HepG2 (cell line): ENCODE data around the gene QPCT. TPM values are rescaled to one million over a fixed set of nuclear protein-coding genes. Genes with fewer than 3 reads are reported as not detected.

ENCODE experiments used
- CBX5 ChIP-seq: sonication (generic); formaldehyde crosslinking; IDR thresholded peaks from 2 replicates; pipeline ENCODE4 v1.4.0; 2020; ENCODE audit warnings: missing genetic modification reagents, borderline replicate concordance
- FOSL1 ChIP-seq: sonication (generic); formaldehyde crosslinking; IDR thresholded peaks from 2 replicates; pipeline ENCODE4 v1.9.0; 2021; ENCODE audit warnings: missing genetic modification reagents, borderline replicate concordance
- FOXO1 ChIP-seq: sonication (generic); formaldehyde crosslinking; IDR thresholded peaks from 2 replicates; pipeline ENCODE4 v1.4.0; 2020; ENCODE audit warnings: missing genetic modification reagents
- FOXP1 ChIP-seq, 2 experiments: fragments of 450-650 bp in 1 of 2; IDR thresholded peaks; 2 replicates each; pipeline ENCODE4 v1.6.1; 2017 to 2018; ENCODE audit warnings: antibody characterized with exemption in 1 of 2
- HNRNPH1 ChIP-seq: fragments of 200-400 bp; formaldehyde crosslinking; optimal IDR thresholded peaks from 2 replicates; pipeline ENCODE3; 2017; ENCODE audit warnings: mild to moderate bottlenecking, low read depth, low read length
- IKZF1 ChIP-seq: fragments of 450-650 bp; IDR thresholded peaks from 2 replicates; pipeline ENCODE4 v1.7.1; 2016
- KLF16 ChIP-seq, 2 experiments: sonication (generic) in 1 of 2; formaldehyde crosslinking in 1 of 2; IDR thresholded peaks; 2 replicates each; pipeline versions ENCODE4 v1.6.1 to v1.8.0; 2016 to 2023; ENCODE audit warnings: missing genetic modification reagents in 2 of 2, missing compliant biosample characterization in 1 of 2
- MAZ ChIP-seq, 2 experiments: sonication (generic) in 1 of 2; formaldehyde crosslinking in 1 of 2; IDR thresholded peaks; 2 replicates each; pipeline versions ENCODE4 v1.5.0 to v1.6.1; 2012 to 2020; ENCODE audit warnings: low read depth in 2 of 2, mild to moderate bottlenecking in 2 of 2, borderline replicate concordance in 1 of 2, improper control_type of control experiment in 1 of 2, low read length in 1 of 2, missing genetic modification reagents in 1 of 2, moderate library complexity in 1 of 2
- MYNN ChIP-seq: sonication (generic); formaldehyde crosslinking; IDR thresholded peaks from 2 replicates; pipeline ENCODE4 v1.4.0; 2020; ENCODE audit warnings: mild to moderate bottlenecking, low read depth, missing genetic modification reagents
- NBN ChIP-seq: fragments of 450-650 bp; conservative IDR thresholded peaks from 2 replicates; pipeline ENCODE4 v1.6.1; 2017
- SIN3B ChIP-seq: fragments of 150-350 bp; IDR thresholded peaks from 2 replicates; pipeline ENCODE4 v1.6.1; 2014; ENCODE audit warnings: low read length
- SMYD3 ChIP-seq: sonication (generic); formaldehyde crosslinking; IDR thresholded peaks from 2 replicates; pipeline ENCODE4 v1.8.1; 2023; ENCODE audit warnings: mild to moderate bottlenecking, missing genetic modification reagents
- TAF15 ChIP-seq: fragments of 200-400 bp; formaldehyde crosslinking; IDR thresholded peaks from one replicate; pipeline ENCODE4 v1.6.1; 2018; ENCODE audit warnings: mild to moderate bottlenecking, low read depth, low read length; ENCODE audit not compliant: poor library complexity, severe bottlenecking
- THAP11 ChIP-seq: IDR thresholded peaks from 2 replicates; pipeline ENCODE4 v1.6.1; 2016; ENCODE audit warnings: missing biosample characterization, missing genetic modification reagents
- ZBTB34 ChIP-seq: sonication (generic); formaldehyde crosslinking; IDR thresholded peaks from 2 replicates; pipeline ENCODE4 v1.8.0; 2022; ENCODE audit warnings: mild to moderate bottlenecking, missing genetic modification reagents
- polyA plus RNA-seq, 8 experiments: library from polyadenylated mRNA; depleted of rRNA in 3 of 8; stranded (reverse) in 7 of 8; unstranded in 1 of 8; fragments of >200 nt; fragmentation: Illumina TruSeq in 4 of 8; extraction: Trizol in 4 of 8; gene quantifications; 2 replicates each; pipeline versions ENCODE4 v1.2.1 to v1.2.3, GENCODE V29; 2011 to 2016; ENCODE audit warnings: low read depth in 4 of 8, missing spikeins in 1 of 8, mixed read lengths in 1 of 8; ENCODE audit not compliant: insufficient read depth in 1 of 8
- total RNA-seq, 5 experiments: library from RNA; depleted of rRNA; stranded (reverse); fragments of >200 nt; fragmentation: Illumina TruSeq; extraction: Trizol; gene quantifications; 2 replicates each; pipeline ENCODE4 v1.2.3, GENCODE V29; 2016; ENCODE audit warnings: low read depth in 1 of 5
- TF ChIP-seq, protein P1 (sequence below): sonication (generic); formaldehyde crosslinking; IDR thresholded peaks from 2 replicates; pipeline ENCODE4 v1.9.0; 2021; ENCODE audit warnings: missing genetic modification reagents, mild to moderate bottlenecking, borderline replicate concordance
- TF ChIP-seq, protein P2 (sequence below): sonication (generic); formaldehyde crosslinking; IDR thresholded peaks from 2 replicates; pipeline ENCODE4 v1.5.0; 2020; ENCODE audit warnings: missing genetic modification reagents
- TF ChIP-seq, protein P3 (sequence below): sonication (generic); formaldehyde crosslinking; IDR thresholded peaks from 2 replicates; pipeline ENCODE4 v1.4.0; 2020; ENCODE audit warnings: mild to moderate bottlenecking, missing genetic modification reagents
- TF ChIP-seq, protein P4 (sequence below): sonication (generic); formaldehyde crosslinking; IDR thresholded peaks from 2 replicates; pipeline ENCODE4 v1.4.0; 2020; ENCODE audit warnings: missing genetic modification reagents; ENCODE audit errors: not compliant biosample characterization
- TF ChIP-seq, protein P5 (sequence below): sonication (generic); formaldehyde crosslinking; IDR thresholded peaks from 2 replicates; pipeline ENCODE4 v1.4.0; 2020; ENCODE audit warnings: missing genetic modification reagents, borderline replicate concordance

Gene QPCT
- total and polyA plus RNA-seq, 2 of the 13 experiments (the other 11 are each of a cell fraction or from before 2014, with no cell fraction given): 0.77 to 1.2 TPM

GRCh38 chr2:37343537-37344434 lies 644 bp upstream of the QPCT start (continued):
- TF ChIP-seq MAZ (IDR thresholded peaks at IDR 0.05; ENCODE audit: borderline replicate concordance, low read depth, low read length): no peak
- 0 out of 2 replicates have a peak, but pooled peaks have one; percentile 18 for TF ChIP-seq MAZ (CRISPR knock-in tag; IDR thresholded peaks at IDR 0.05; ENCODE audit: low read depth)
- no peak for TF ChIP-seq TAF15
- TF ChIP-seq FOXO1: peak; percentile 37; the same call in 1 of the 2 replicates
- no peak for TF ChIP-seq ZBTB34 (CRISPR knock-in tag)
- no peak for TF ChIP-seq CBX5 (CRISPR knock-in tag)
- no peak for TF ChIP-seq FOSL1
- TF ChIP-seq MYNN (CRISPR knock-in tag): no peak
- TF ChIP-seq, protein P1, sequence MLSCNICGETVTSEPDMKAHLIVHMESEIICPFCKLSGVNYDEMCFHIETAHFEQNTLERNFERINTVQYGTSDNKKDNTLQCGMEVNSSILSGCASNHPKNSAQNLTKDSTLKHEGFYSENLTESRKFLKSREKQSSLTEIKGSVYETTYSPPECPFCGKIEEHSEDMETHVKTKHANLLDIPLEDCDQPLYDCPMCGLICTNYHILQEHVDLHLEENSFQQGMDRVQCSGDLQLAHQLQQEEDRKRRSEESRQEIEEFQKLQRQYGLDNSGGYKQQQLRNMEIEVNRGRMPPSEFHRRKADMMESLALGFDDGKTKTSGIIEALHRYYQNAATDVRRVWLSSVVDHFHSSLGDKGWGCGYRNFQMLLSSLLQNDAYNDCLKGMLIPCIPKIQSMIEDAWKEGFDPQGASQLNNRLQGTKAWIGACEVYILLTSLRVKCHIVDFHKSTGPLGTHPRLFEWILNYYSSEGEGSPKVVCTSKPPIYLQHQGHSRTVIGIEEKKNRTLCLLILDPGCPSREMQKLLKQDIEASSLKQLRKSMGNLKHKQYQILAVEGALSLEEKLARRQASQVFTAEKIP: no peak
- TF ChIP-seq IKZF1: no peak
- TF ChIP-seq FOXP1 (IDR thresholded peaks at IDR 0.05): no peak
- peak; percentile 20; the same call in 1 of the 2 replicates for TF ChIP-seq FOXP1 (CRISPR knock-in tag; IDR thresholded peaks at IDR 0.05)
- no peak for TF ChIP-seq NBN
- peak; percentile 22; the same call in 1 of the 2 replicates for TF ChIP-seq THAP11 (CRISPR knock-in tag)
- no peak for TF ChIP-seq SIN3B
- TF ChIP-seq, protein P2, sequence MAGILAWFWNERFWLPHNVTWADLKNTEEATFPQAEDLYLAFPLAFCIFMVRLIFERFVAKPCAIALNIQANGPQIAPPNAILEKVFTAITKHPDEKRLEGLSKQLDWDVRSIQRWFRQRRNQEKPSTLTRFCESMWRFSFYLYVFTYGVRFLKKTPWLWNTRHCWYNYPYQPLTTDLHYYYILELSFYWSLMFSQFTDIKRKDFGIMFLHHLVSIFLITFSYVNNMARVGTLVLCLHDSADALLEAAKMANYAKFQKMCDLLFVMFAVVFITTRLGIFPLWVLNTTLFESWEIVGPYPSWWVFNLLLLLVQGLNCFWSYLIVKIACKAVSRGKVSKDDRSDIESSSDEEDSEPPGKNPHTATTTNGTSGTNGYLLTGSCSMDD (CRISPR knock-in tag): no peak
- TF ChIP-seq, protein P3, sequence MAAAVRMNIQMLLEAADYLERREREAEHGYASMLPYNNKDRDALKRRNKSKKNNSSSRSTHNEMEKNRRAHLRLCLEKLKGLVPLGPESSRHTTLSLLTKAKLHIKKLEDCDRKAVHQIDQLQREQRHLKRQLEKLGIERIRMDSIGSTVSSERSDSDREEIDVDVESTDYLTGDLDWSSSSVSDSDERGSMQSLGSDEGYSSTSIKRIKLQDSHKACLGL (CRISPR knock-in tag): no peak
- TF ChIP-seq, protein P4, sequence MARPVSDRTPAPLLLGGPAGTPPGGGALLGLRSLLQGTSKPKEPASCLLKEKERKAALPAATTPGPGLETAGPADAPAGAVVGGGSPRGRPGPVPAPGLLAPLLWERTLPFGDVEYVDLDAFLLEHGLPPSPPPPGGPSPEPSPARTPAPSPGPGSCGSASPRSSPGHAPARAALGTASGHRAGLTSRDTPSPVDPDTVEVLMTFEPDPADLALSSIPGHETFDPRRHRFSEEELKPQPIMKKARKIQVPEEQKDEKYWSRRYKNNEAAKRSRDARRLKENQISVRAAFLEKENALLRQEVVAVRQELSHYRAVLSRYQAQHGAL: no peak
- no peak for TF ChIP-seq SMYD3 (CRISPR knock-in tag)
- TF ChIP-seq KLF16 (CRISPR knock-in tag; IDR thresholded peaks at IDR 0.05): no peak
- TF ChIP-seq, protein P5, sequence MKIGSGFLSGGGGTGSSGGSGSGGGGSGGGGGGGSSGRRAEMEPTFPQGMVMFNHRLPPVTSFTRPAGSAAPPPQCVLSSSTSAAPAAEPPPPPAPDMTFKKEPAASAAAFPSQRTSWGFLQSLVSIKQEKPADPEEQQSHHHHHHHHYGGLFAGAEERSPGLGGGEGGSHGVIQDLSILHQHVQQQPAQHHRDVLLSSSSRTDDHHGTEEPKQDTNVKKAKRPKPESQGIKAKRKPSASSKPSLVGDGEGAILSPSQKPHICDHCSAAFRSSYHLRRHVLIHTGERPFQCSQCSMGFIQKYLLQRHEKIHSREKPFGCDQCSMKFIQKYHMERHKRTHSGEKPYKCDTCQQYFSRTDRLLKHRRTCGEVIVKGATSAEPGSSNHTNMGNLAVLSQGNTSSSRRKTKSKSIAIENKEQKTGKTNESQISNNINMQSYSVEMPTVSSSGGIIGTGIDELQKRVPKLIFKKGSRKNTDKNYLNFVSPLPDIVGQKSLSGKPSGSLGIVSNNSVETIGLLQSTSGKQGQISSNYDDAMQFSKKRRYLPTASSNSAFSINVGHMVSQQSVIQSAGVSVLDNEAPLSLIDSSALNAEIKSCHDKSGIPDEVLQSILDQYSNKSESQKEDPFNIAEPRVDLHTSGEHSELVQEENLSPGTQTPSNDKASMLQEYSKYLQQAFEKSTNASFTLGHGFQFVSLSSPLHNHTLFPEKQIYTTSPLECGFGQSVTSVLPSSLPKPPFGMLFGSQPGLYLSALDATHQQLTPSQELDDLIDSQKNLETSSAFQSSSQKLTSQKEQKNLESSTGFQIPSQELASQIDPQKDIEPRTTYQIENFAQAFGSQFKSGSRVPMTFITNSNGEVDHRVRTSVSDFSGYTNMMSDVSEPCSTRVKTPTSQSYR (CRISPR knock-in tag): no peak
- TF ChIP-seq HNRNPH1: no peak
